DOHH2 (cell line): ENCODE results near the gene PROM1.

Source experiments
- H3F3A ChIP-seq: fragments of 200-600 bp; sonication (generic), shearing (Covaris generic); 2 replicates; pipeline ENCODE4 v1.6.0; 2016; ENCODE audit warnings: antibody characterized with exemption, mild to moderate bottlenecking; ENCODE audit not compliant: control insufficient read depth, insufficient read depth
- H3K27ac ChIP-seq: fragments of 200-600 bp; sonication (generic); 2 replicates; pipeline ENCODE4 v1.5.1; 2014; ENCODE audit warnings: low read depth, mild to moderate bottlenecking, low read length, moderate library complexity
- H3K27me3 ChIP-seq: fragments of 200-600 bp; sonication (generic); 2 replicates; pipeline ENCODE4 v1.6.1; 2014; ENCODE audit warnings: mild to moderate bottlenecking, low read length, mixed read lengths; ENCODE audit not compliant: control insufficient read depth
- H3K36me3 ChIP-seq: fragments of 200-600 bp; sonication (generic); 2 replicates; pipeline ENCODE4 v1.6.1; 2014; ENCODE audit warnings: mild to moderate bottlenecking, low read length, moderate library complexity, mixed read lengths; ENCODE audit not compliant: control insufficient read depth
- H3K4me1 ChIP-seq: fragments of 200-600 bp; sonication (generic); 2 replicates; pipeline ENCODE4 v1.6.1; 2014; ENCODE audit warnings: mild to moderate bottlenecking, low read length, mixed read lengths; ENCODE audit not compliant: control insufficient read depth
- H3K4me2 ChIP-seq: fragments of 200-600 bp; sonication (generic); 2 replicates; pipeline ENCODE4 v1.6.0; 2014; ENCODE audit warnings: mild to moderate bottlenecking, low read length, moderate library complexity
- H3K4me3 ChIP-seq: fragments of 200-600 bp; sonication (generic); 2 replicates; pipeline ENCODE4 v1.5.1; 2014; ENCODE audit warnings: mild to moderate bottlenecking, low read length, mixed read lengths
- H3K79me2 ChIP-seq: fragments of 200-600 bp; sonication (generic); 2 replicates; pipeline ENCODE4 v1.6.1; 2014; ENCODE audit warnings: mild to moderate bottlenecking, low read length, mixed read lengths; ENCODE audit not compliant: control insufficient read depth
- H3K9me2 ChIP-seq: fragments of 200-600 bp; sonication (generic); replicated peaks from 2 replicates; pipeline ENCODE4 v1.6.1; 2014; ENCODE audit warnings: mild to moderate bottlenecking, low read length, mixed read lengths; ENCODE audit not compliant: control insufficient read depth
- H3K9me3 ChIP-seq: fragments of 200-600 bp; sonication (generic); 2 replicates; pipeline ENCODE4 v1.6.1; 2014; ENCODE audit warnings: antibody characterized with exemption, low read length, mixed read lengths; ENCODE audit not compliant: control insufficient read depth, insufficient read depth
- H4K20me1 ChIP-seq: fragments of 200-600 bp; sonication (generic); 2 replicates; pipeline ENCODE4 v1.6.0; 2014; ENCODE audit warnings: low read depth, mild to moderate bottlenecking, antibody characterized with exemption, low read length, moderate library complexity; ENCODE audit not compliant: control insufficient read depth, insufficient read depth
- CTCF ChIP-seq: fragments of 200-600 bp; sonication (generic); IDR thresholded peaks from one replicate; pipeline ENCODE4 v1.5.1; 2014; ENCODE audit warnings: antibody characterized with exemption, mild to moderate bottlenecking, low read depth, low read length; ENCODE audit not compliant: poor library complexity, severe bottlenecking
- EZH2phosphoT487 ChIP-seq: fragments of 200-600 bp; sonication (generic); IDR thresholded peaks from 2 replicates; pipeline ENCODE4 v1.6.1; 2017; ENCODE audit warnings: borderline replicate concordance, mild to moderate bottlenecking, antibody characterized with exemption, low read length, moderate library complexity, mixed read lengths

PROM1 gene

GRCh38 chr4:16077786-16078185 lies 6.0 kb downstream of the PROM1 start:
- TF ChIP-seq CTCF (no peak), EZH2phosphoT487 (no peak)
- H3K4me3 ChIP-seq = no peak overlapping the region
- H4K20me1 ChIP-seq = no peaks in the 10 kb centered on the region
- no peaks in the 10 kb centered on the region for H3K79me2 ChIP-seq
- no peak overlapping the region for H3K4me2 ChIP-seq
- H3K4me1 ChIP-seq = no peaks in the 10 kb centered on the region
- no peak overlapping the region for H3K27ac ChIP-seq
- H3F3A ChIP-seq = no peaks in the 10 kb centered on the region
- H3K9me2 ChIP-seq = no peaks in the 10 kb centered on the region
- H3K9me3 ChIP-seq = peaks cover 1% of the 10 kb centered on the region; the same call in 1 of the 2 replicates
- H3K36me3 ChIP-seq = no peaks in the 10 kb centered on the region
- H3K27me3 ChIP-seq = peaks cover 2% of the 10 kb centered on the region; the same call in 1 of the 2 replicates

- H3K9me2 ChIP-seq = no peaks in the 10 kb centered on the region
- H3K27ac ChIP-seq = no peak overlapping the region
- H3K4me3 ChIP-seq = no peak overlapping the region
- H3K79me2 ChIP-seq = no peaks in the 10 kb centered on the region
- H3K36me3 ChIP-seq = no peaks in the 10 kb centered on the region
- no peaks in the 10 kb centered on the region for H3F3A ChIP-seq
- TF ChIP-seq CTCF = no peak
- TF ChIP-seq EZH2phosphoT487 = no peak
- no peaks in the 10 kb centered on the region for H3K27me3 ChIP-seq
- no peaks in the 10 kb centered on the region for H3K4me1 ChIP-seq
- no peaks in the 10 kb centered on the region for H4K20me1 ChIP-seq
- H3K9me3 ChIP-seq = no peaks in the 10 kb centered on the region
- no peak overlapping the region for H3K4me2 ChIP-seq
Observed at GRCh38 chr4:16075975-16076757, 7.7 kb downstream of the PROM1 start.

GRCh38 chr4:16075061-16075460 lies 8.8 kb downstream of the PROM1 start:
- H3K4me2 ChIP-seq = no peak overlapping the region
- no peak overlapping the region for H3K4me3 ChIP-seq
- no peak overlapping the region for H3K27ac ChIP-seq
- TF ChIP-seq EZH2phosphoT487 (no peak), CTCF (no peak)
- no peaks in the 10 kb centered on the region for H3K36me3 ChIP-seq
- no peaks in the 10 kb centered on the region for H3K27me3 ChIP-seq
- H3F3A ChIP-seq = no peaks in the 10 kb centered on the region
- H3K9me2 ChIP-seq = no peaks in the 10 kb centered on the region
- no peaks in the 10 kb centered on the region for H3K79me2 ChIP-seq
- no peaks in the 10 kb centered on the region for H3K9me3 ChIP-seq
- H3K4me1 ChIP-seq = no peaks in the 10 kb centered on the region
- no peaks in the 10 kb centered on the region for H4K20me1 ChIP-seq
